GM21576 (cell line): ENCODE data around the gene VAMP4.

Experiments used
- ATAC-seq: cut with Tn5 transposase; IDR thresholded peaks from one replicate; pipeline ENCODE4 v1.9.1; 2021; ENCODE audit warnings: mild to moderate bottlenecking, moderate library complexity; ENCODE audit not compliant: unreplicated experiment

Gene VAMP4

GRCh38 chr1:171653796-171654195 lies 88.1 kb downstream of the VAMP4 start:
- ATAC-seq, result no peak

GRCh38 chr1:171652234-171652822 lies 89.5 kb downstream of the VAMP4 start, which contains the start of gene MYOC:
Gene MYOC (minus strand): TSS chr1:171652688. CDS start chr1:171652611, 77 bp downstream.
- ATAC-seq, result no peak
